NCI-H1105 (cell line): Measurements from ENCODE around the gene SYT6.

Experiments used
- DNase-seq: peaks from one replicate; lab custom pipeline; 2025; lab: John Stamatoyannopoulos, UW

Gene SYT6, protein sequence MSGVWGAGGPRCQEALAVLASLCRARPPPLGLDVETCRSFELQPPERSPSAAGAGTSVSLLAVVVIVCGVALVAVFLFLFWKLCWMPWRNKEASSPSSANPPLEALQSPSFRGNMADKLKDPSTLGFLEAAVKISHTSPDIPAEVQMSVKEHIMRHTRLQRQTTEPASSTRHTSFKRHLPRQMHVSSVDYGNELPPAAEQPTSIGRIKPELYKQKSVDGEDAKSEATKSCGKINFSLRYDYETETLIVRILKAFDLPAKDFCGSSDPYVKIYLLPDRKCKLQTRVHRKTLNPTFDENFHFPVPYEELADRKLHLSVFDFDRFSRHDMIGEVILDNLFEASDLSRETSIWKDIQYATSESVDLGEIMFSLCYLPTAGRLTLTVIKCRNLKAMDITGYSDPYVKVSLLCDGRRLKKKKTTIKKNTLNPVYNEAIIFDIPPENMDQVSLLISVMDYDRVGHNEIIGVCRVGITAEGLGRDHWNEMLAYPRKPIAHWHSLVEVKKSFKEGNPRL

DNA sequence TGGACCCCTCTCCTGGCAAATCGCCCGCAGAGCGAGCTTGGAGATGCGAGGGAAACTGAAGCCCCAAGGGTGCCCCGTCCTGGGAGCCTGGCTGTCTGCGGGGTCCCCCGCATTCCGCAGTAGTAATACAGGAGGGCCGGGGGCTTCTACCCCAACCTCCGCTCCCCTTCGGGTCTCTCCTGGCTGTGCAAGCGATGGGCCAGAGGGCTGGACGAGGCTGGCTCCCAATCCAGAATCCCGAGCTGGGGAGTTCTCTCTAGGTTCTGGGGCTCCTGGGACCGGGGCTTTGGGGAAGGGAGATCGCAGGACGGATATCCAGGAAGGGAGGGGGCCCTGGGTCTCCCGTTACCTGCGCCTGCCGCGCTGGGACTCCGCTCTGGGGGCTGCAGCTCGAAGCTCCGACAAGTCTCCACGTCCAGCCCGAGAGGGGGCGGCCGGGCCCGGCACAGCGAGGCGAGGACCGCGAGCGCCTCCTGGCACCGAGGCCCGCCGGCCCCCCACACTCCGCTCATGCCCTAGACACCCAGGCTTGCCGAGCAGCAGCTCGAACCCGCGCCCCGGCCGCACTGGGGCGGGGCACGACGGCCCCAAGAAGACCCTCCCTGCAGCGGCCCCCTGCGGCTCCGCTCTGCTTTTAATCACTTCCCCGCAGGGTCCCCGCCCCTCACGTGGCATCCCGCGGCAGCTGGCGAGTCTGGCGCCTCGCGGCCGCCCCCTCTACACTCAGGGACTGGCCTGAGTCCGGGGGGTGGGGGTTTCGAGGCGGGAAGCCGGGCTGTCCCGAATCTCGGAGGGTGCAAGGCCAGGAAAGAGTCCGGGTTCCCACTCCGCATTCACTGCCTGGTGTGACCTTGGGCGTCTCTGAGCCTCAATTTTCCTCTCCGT, at the start of gene SYT6:
SYT6 (minus strand) TSS at position 609 of the 885 bp plus-strand sequence; CDS start at position 512, 97 bp downstream.
- peak; percentile 6 for DNase-seq

DNA sequence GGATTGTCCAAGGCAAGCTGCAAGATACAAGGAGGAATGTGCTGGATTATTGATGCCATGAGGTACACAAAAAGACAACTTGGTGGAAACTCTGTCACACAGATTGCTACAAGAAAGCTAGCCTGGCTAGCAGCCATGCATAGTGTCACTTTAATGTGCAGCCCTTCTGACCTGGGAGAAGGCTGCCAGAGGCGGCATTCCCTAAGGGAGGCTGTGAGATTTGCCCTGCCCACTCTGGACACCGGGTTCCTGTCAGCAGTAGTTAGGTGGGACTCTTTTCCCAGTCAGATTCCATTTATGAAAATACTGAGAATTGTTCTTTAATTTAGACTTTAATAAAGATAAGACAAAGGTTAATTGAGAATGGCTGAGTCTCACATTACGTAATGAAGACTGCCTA, 47.8 kb upstream of the SYT6 start:
- no peak for DNase-seq

DNA sequence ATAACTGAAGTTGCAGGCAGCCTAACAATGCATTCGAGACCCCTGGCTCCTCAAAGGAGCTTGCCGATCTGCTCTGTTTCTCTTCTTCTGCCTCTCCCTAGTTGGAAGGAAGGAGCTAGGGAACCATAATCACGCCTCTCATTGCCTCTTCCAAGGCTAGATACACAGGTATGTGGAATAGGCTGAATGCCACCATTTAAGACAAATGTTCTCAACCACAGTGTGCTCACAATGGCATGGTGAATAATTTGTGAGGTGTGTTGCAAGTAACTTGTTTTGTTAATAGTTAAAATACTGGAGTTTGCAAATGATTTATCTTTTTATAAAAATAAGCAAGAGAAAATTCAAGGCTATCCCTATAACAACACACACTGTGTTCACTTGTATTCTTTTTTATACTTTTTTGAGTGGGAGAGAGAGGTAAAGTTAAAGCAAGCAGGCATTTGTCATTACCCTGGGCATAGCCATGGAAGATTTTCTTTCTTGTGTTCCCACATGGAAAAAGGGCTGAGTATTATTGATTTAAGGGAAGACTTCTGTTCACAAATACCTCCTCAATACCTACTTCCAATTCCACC, 45.4 kb upstream of the SYT6 start:
- no peak for DNase-seq

DNA sequence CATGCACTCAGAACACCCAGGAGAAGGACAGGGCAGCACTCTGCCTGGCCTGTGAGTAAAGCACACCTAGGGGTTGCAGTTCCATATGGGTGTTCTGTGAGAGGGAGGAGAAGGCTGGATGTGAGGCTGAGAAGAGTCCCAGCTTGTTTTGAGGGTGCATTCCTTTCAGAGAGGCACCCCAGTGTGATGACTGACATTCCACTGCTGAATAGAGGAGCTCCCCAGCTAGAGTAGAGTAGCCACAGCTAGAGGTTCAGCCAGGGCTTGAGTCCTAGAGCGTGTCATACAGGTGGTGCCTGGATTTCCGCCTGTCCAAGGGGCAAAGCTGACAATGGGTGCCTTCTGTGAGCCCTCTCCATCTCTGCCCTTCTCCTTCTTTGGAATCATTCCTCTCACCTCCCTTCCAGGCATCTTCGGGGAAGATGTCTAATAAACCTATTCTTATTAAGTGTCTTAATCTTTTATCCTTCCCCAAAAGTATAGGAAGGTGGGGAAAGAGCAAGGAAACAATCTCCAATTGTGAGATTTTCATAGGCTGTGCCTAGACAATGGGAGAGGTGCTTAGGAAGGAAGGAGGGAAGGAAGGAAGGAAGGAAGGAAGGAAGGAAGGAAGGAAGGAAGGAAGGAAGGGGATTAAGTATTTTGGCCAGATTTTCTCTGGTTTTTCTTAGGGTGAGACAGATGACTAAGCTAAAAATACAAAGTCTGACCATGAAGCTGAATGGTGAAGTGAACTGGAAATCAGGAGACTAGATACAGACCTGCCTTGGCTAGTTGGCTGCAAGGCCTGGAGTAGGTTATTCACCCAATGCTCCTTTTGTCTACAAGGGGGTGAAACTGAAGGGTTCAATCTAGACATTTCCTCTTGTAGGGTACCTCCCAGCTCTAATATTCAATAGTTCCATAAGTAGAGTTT, 43.6 kb upstream of the SYT6 start:
- DNase-seq = no peak

DNA sequence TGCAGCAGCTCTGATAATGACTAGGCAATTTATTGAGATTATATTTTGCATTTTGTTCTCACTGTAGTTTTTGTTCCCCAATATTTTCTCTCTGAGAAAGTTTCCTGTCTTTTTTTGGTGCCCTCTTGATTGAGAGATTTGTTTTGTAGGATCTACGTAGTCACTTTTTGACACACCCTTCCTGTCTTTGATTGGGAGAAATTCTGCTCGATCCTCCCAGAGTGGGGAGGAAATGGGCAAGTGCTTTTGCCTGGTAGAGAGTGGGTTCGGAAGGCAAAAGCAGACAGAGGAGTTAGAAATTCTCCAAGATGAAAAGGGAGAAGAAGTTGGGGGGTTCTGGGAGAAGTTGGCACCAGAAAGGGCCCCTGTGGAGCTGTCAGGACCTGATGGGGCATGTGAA, 42.1 kb upstream of the SYT6 start:
- no peak for DNase-seq

DNA sequence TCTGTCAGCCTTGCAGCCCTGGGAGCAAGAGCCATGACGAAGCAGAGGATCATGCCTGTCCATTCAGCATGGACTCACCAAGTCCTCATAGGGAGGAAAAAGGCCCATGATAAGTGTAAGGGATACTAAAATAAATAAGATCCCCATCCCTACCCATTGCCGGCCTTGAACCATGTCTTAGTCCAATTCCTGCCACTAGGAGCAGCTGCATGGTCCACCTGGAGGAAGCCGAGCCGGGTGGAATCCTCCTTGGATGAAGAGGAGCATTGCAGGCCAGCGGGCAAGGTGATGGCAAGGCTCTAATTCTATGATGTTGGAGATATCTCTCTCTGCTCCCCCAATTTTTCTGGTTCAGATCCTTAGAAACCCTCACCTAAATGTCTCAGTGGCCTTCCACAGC, 38.7 kb upstream of the SYT6 start:
- no peak for DNase-seq

DNA sequence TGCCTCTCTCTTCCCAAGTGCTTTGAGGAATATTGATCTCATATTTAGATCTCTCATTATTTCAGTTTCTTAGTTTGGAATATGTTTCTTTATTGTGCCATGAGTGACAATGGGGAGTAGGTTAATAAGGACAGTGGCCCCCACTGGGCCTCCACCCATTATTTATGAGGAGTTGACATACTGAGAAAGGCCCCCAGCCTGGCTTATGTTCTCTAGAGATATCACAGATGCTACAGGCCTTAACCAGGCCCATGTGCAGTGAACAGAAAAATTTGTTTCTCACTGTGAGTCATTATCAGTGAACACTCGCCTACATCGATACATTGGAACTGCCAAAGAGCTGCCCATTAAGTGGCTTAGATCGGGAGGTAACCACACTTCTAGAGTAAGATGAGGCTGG, 35.7 kb upstream of the SYT6 start:
- DNase-seq = no peak

DNA sequence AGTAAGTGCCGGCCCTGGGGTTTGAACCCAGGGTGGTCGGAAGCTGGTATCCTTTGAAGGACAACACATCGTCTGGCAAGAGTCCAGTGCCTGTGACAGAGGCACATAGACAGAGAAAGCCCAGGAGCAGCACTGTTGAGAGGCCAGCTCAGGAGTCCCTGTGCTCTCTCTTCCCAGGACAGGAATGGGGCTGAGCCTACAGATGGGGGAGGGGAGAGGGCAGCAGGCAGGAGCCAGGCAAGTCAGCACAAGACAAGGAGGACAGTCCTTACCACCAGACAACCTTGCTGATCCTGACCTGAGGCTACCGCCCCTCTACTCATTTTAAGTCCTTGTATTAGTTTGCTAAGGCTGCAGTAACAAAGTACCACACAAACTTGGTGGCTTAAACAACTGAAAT, 27.7 kb upstream of the SYT6 start:
- DNase-seq = no peak

DNA sequence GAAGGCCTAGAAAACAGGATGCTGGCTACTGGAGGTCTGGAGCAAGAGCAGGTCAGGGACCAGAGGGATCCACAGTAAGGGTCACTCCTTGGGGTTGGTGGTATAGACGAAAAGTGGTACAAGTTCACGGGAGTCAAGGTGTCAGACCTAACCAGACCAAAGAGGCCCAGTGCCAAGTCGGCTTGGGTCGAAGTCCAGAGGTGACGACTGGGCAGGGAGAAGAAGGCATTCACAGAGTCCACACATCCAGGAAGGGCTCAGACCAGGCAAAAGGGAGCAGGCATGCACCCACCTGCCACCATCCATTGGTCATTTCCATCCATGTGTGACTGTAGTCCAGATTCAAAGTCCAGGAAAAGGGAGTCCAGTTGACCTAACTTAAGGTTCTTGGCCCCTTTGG, 27.1 kb upstream of the SYT6 start:
- DNase-seq = no peak

DNA sequence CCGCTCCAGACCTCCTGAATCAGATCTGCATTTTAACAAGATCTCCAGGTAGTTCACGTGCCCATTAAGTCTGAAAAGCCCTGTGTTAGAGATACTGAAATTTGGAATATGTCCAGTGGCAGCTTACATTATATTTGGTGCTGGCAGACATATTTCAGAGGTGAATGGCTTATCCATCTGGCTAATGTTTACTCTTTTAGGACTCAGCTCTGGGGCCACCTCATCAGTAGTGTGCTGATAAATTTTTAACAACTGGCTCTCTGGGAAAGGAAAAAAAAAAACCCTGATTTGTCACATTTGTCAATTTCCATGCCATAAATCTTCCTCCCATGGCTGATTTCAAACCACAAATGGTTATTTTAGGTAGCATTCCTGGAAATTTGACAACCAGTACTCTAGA, 25.3 kb upstream of the SYT6 start:
- no peak for DNase-seq

DNA sequence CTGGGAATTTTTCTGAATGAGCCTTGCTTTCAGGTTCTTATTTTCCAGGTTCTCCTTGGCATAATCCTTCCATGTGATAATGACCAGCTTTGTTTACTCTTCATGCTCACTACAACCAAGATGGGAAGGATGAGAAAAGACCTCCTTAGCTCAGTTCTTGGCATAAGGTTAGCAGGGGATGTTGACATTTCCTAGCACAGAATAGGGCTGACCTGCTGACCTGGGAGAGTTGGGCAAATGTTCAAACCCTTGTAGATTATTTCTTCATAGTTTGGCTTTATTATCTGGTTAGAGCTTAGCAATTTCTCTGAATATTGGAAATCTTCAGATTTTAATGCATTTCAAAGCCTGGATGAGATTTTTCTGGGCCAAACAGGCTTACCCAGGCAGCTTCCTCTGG, 23.6 kb upstream of the SYT6 start:
- no peak for DNase-seq

DNA sequence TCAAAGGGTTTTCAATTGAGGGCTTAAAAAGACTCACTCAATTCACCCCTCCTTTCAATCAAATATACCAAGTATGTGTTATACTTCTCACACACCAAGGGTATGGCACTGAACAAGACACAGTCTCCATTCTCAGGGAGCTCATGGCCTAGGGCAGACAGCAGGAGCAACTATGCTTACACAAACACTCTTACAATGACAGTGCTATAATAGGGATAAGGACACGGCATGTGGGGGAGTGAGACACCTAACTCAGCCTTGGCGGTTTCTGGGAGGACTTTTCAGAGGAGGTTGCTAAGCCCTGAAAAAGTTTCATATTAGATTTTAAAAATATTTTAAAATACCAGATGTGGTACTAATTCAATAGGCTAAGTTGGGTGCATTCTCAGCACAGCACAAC, 22.7 kb upstream of the SYT6 start:
- no peak for DNase-seq

DNA sequence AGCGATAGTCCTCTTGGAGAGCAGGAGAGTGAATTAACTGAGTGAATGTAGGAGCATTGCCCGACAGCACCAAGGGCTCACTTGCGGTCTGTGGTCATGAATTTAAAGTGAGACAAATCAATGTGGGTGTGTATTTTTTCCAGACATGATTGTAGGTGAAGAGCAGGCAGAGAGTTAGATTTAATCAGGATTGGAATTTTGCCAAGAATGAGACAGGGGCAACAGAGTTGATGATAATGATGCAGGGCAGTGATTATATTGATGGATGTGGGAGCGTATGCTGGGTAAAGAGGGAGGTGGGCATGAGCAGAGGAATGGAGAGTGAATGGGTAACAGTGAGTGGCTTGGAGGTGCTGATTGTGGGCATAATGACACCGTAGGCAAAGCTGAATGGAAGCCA, 20.0 kb upstream of the SYT6 start:
- DNase-seq = peak; percentile 24

DNA sequence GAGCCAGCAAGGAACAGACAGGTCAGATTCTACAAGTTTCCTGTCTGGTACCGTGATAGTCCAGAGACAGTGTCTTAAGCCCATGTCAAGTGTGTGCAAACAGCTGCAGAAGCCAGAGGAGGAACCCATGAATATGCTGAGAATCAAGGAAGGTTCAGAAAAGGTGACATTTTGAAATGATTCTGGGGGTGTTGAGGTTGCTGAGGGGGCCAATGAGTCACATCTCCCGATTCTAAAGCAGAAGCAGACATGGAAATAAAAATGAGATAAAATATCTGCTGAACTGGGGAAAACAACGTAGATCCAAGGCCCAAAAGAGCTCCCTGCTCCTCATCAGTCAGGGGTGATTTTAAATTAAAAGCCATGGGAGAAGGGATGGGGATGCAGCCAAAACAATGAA, 15.8 kb upstream of the SYT6 start:
- DNase-seq = no peak

DNA sequence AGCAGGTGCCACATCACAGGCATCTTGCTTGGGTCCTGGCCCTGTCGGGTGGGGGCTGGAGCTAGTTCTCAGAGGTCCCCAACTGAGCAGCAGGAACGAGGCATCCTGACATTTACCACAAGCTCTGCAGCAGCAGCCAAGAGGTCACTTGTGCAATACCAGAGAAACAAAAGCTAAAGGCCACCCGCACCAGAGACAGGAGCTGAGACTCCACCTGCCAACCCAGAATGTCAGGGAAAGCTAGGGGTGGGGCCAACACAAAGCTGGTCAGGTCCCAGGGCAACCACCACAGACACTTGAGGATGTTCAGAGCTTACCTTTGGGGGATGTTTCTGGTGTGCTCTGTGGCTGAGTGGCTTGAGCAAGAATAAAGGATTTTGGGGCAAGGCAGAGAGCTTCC, 13.6 kb upstream of the SYT6 start:
- no peak for DNase-seq

DNA sequence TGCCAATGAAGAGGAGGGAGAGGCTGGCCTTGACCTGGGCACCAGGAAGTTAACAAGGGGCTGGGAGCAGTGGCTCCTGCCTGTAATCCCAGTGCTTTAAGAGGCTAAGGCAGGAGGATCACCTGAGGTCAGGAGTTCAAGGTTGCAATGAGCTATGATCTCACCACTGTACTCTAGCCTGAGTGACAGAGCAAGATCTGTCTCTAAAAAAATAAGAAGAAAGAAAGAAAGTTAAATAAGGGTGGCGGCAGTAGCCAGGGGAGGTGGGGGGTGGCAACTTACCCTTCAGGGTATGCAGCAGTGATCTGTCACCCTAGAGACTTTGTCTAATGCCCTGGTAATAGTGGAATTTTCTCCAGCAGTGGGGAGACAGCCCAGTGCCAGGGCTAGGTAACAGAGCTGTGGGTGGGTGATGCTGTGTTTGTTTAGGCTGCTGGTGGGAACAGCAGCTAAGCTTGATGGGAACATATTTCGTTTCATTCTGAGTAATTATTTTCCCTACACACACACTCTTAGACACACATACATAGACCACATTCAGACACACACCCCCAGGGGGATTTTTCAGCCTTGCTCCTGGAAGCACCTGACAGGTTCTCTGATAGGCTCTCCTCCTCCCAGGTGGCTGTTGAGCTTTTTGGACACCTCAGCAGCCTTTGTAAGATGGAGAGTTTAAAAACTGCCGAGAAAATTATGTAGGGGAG, 11.3 kb upstream of the SYT6 start:
- DNase-seq = no peak

DNA sequence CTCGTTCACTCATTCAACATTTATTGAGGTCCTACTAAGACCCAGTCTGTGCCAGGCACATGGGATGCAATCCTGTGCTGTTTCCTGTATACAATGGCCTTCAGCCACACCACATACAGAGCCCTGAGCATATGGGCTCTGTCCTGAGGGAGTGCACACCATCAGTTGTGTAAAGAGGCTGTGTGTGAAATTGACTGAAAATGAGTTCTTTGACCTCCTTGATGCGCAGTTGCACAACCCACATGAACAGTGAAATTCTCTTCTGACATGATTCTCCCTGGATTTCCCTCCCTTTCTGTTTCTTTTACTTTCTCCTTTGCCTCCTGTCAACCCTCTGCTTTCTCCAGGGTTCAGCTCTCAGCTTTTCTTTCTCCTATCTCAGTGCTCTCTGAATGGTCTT, 6.3 kb upstream of the SYT6 start:
- no peak for DNase-seq

DNA sequence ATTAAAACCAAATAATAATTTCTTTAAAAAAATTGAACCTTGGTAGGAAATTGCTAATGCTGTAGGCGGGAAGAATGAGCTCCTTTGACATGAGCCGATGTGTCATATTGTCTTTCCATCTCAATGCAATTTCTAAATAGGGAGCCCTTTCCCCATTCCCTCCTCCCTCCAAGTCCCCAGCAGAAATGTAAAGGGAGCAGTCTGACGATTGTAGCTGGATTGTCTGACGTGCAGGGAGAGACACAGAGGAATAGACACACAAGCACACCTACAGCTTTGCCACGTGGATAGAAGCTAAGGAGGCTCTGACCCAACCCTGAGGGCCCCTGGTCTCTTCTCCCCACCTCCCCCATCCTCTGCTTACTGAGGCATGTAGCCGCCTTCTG, 3.6 kb upstream of the SYT6 start:
- no peak for DNase-seq

DNA sequence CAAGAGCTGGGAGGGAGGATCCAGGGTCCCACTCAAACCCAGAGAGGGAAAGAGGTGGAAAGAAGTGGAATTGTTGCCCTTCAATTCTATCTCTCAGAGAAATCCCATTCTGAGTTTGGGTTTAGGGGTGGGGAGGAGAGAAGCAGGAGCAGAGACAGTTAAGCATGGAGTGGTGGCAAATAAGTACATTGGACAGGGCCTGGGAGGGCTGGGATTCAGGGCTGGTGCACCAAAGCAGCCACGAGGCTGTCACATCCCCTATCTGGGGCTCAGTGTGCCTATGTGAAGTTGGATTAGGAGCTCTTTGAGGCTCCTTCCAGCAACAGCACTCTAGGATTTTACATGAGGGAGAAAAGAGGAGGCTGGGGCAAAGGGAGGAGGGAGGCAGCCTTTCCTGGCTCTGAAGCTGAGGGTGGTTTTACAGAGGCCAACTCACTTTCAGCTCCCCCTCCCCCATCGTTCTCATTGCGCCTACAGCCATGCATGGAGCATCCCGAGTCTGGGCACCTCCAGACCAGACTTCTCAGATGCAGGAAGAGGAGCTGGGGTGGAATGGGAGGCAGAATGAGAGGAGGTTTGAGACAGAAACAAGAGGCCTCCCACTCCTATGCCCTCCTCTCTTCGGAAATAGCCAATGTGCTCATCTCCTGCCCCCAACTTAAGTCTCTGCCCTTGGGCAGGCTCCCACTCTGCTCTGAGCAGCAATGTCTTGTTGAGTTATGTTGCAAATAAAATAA, 3.0 kb upstream of the SYT6 start:
- no peak for DNase-seq

DNA sequence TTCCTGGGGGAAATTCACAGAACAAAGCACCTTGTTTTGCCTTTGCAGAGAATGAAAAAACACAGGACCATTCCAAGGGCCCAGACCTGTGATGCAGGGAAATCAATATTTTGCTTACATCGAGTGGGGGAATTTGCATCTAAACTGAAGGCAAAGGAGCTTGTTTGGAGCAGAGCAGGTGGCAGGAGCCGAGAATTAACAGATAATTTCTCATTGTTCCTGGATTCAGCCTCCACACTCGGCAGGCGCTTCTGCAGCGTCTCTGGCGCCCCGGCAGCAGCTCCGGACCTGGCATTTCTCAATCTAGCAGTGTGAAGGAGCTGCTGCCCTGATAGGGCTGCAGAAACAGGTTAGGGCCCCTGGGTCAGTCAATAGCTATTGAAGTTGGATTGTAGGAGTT, 2.0 kb upstream of the SYT6 start:
- DNase-seq = no peak
